Dermis blood vessel endothelial cell (primary cell): Measurements from ENCODE around the gene IL2RA. TPM values are rescaled to one million over a fixed set of nuclear protein-coding genes. Genes with fewer than 3 reads are reported as not detected.
"Not testable (repeated sequence)": the region's sequence is repeated elsewhere in the genome, so short reads cannot be mapped to it uniquely, and the experiment has no call there.

ENCODE experiments used
- DNase-seq: peaks from one replicate; pipeline ENCODE4 v3.0.0; 2010
- total RNA-seq: library from RNA; depleted of rRNA; stranded (reverse); fragments of >200 nt; gene quantifications from 2 replicates; pipeline ENCODE4 v1.2.3, GENCODE V29; 2014

Gene IL2RA
- not detected in 2 replicates for total RNA-seq

DNA sequence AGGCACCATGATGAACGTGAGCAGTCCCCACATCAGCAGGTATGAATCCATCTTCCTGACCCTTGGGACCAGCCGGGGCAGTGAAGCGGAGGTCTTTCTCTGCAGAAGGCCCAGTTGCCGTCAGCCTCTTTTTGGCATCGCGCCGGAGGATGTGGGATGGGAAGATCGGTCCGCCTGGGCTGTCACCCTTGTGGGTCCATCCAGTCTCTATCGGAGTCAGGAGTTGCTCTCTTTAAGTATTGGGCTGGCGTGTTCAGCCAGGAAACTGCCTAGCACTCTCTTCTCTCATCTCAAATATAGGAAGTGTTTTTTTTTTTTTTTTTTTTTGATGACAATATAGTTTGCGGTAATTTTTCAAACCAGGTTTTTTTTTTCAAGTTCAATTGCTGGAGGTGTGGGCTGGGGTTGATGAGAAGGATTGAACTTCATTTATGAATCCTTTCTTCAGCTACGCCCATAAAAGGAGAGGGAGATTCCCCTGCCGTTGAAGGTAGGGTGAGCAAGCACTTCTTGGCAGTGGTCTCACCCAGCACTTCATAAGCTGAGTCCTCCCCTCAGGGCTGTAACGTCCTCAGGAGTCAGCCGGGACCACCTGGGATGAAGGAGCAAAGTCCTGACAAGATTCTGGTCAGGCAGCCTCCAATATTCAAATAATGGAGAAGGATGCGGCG lies at the start of gene IL2RA:
Gene IL2RA, minus strand, starts transcription at position 267 of the 671 bp plus-strand sequence. Its CDS starts 216 bp downstream, at position 51.
- DNase-seq = no peak

DNA sequence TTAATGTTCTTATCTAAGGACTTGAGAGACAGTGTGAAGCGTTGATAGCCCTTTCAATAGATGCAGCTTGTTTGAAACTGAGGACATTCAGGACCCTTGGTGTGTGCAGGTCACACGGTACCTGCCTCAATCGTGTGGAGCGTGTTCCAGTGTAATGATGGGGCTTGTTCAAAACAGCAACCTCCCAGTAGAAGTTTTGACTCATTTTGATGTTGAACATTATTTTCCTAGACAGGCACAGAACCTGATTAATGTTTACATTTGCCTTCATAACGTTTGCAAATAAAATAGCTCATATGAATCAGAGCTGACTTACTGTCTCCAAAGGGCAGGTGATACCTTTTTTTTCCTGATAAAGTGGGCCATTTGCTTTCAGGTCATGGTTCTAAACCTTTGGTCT lies 48.0 kb upstream of the IL2RA start:
- DNase-seq = no peak

DNA sequence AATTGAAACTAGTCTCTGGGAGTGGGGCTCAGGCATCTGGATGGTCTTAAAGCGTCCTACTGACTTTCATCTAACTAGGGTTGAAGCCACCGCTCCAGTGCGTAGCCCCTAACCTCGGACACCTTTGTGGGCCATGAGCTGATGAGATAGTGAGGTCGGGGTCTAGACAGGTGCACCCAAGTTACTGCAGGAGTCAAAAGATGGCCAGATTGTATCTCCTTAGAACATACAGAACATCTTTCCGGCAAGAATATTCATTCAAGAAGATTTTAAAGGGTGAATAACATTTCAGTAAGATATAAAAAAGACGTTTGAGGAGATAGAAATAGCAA lies 47.2 kb upstream of the IL2RA start:
- no peak for DNase-seq

DNA sequence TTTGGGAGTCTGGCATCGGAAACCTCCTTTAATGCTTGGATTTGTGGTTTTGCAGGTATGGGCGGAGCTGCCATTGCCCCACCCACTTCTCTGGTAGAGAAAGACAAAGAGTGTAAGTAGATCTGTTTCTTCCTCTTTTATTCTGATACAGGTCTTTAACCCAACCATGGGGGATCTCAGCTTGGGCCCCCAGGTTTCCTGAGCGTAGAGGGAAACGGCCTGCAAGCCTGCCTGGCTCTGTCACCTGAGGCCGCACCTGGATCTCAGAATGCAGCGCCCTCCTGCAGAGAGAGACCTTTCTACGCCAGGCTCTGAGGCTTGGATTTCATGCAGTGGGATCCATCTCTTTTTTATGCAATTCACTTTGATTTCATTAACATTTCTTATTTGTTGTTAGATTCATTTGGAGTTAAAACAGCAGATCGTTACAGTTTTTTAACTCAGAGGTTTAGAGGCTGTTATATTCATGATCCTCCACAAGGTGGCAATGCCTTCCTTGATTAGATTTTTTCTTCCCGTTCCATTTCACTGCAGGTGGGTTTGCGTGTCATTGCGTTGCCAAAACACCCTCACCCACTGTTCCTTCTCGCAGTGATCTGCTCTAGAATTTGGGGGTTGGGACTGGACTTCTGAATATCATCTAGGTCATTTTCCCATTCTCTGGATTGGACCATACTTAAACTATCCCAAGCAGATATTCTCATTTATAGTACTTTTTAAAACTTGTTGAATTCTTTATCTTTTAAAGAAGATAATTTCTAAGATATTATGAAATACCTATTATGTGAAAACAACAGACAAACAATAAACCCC lies 46.7 kb upstream of the IL2RA start:
- DNase-seq = peak; percentile 79

DNA sequence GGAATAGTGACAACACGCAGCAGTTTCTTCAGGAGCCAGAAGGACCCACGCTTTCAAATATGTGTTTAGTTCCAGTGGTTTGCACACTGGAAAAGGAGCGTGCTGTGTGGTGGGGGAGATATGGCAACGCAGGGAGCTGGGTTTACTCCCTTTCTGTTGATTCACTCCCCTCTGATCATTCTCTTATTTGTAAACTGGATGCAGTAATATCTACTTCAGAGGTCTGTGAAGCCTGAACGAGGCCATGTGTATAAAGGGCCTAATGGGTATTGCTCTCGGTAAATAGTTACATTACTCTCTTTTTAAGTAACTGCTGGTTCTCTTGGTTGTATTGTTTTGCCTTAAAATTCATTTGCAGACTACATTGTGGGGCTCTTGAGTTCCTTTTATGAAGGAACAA lies 45.9 kb upstream of the IL2RA start:
- no peak for DNase-seq

DNA sequence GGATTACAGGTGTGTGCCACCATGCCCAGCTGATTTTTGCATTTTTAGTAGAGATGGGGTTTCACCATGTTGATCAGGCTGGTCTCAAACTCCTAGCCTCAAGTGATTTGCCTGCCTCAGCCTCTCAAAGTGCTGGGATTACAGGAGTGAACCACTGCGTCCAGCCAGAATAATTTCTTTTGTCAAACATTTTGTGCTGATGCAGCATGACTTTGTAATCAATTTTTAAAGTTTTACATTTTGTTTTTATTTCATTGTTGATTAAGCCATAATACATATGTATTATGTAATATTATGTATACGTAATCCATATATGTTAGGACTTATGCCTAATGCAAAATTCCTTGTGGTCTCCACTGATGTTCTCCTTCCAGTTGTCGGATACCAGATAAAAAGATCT lies 45.4 kb upstream of the IL2RA start:
- DNase-seq = not testable (repeated sequence)

DNA sequence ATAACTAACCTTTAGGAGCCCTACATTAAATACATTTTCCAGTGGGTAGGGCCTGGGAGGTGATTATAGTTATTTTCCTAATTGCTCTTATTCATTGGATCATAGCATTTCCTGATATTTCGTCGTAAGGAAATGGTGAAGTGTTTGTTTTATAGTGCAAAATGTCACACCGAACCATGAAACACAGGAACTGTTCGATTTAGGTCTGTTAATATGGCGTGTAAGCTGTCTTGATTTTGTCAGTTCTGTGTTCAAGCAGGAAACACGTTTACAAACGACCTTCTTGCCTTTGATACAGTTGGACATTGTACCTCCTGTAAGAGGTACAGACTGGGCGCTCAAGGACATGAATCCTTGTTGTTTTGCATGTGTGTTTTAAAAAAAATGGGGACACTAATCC lies 41.4 kb upstream of the IL2RA start:
- peak; percentile 73 for DNase-seq

DNA sequence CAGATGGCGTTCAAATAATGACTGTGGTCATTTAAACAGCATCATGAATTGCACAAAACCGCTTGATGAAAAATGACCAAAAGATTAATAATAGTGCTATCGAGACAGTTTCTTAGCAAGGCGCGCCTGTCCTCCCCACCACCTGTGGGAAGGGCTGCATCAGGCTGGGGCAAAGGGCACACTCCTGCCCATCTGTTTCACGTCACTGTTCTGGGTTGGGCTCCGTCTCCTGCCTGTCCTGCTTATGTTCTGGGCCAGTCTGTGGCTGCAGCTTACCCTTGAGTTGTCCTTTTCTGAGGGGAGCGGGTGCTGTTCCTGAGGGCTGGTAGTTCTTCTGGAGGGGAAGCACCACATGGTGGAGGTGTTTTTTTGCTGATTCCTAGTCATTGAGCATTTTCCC lies 40.0 kb upstream of the IL2RA start:
- no peak for DNase-seq

DNA sequence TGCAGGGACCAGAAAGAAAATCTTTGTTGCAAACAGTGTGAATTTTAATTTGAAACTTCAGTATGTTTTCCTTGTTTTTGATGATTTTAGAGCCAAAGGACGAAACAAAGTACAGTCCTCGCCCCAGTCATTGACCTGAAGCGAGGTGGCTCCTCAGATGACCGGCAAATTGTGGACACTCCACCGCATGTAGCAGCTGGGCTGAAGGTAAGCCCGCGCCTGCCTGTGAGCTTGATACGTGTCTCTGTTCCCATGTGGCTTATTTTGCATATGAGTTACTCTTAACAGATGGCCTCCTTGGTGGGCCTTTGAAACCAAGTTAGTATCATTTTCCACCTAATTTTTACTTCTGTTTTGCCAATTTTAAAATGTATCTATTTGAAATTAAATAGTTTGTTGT lies 39.0 kb upstream of the IL2RA start:
- no peak for DNase-seq

DNA sequence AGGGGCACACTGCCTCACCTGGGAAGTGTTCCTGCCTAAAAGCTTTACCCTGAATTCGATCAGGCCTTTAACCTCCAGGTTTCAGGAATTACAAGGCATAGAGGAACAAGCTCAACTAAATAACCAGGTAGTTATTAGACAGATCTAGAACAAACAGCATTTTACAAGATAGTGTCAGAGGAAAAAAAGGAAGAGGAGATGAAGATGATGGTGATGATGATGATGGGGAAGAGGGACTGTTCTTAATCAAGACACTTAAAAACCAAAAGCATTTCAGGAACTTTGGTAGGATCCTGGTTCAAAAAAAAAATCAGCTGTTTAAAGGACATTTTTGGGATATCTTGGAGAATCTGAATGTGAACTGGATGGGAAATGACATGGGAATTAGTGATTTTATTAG lies 38.2 kb upstream of the IL2RA start:
- no peak for DNase-seq

DNA sequence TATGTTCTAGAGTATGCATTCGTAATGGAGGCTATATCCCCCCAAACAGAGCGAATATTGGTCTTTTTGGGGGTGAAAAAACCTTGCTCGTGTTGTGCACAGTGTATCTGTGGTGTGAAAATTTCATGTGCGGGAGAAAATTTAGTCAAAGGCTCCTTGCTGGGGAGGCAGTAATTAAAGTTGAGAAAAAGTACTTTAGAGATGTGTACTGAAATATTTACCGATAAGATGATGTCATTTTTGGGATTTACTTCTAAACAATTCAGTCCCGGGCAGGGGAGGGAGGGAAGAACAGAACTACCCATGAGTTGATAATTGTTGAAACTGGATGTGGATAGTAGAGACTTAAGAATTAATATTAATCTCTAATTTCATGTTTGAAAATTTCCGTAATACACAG lies 36.0 kb upstream of the IL2RA start:
- DNase-seq = no peak

DNA sequence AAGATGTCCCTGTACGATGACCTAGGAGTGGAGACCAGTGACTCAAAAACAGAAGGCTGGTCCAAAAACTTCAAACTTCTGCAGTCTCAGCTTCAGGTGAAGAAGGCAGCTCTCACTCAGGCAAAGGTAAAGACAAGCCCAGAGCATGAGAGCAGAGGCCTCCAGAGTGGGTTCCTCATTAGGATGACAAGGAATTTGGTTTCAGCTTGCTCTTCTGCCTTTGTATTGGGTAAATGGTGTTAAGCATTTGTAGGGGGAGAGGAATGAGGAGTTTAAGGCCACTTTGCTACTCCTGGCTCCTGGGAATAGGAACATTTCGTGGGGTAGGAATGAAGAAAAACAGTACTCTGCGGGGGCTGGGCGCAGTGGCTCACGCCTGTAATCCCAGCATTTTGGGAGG lies 34.9 kb upstream of the IL2RA start:
- DNase-seq = no peak

DNA sequence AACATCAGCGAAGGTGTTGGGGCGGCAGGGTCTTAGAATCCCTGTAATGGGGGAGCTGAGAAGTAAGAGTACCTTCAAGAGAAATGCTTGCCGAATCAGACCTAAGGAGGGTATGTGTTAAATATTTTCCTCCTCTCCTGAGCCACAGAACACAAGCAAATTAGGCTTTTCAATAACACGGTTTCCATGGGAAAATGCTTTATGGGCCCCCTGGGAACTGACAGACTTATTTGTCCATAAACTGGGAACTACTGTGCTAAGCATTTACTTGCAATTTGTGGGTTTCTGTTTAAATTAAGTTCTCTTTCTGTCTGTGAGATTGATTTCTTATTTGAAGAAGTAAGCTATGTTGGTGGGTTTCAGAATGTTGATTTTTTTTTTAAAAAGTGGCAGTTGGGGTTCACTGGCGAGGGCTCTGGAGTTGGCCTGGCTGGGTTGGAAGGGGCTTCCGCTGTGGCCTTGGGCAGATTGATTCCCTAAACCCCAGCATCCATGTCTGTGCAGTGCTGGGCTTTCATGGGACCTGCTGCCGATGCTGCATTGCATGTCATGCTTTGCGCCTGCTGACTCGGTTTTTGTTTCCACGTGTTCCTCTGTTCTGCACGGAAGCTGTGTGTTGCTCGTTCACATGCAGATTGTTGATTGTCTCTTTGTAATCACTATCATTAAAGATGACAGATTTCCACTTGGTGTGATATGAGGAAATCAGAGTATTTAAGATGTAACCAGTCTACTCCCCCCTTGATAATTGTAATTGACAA lies 33.8 kb upstream of the IL2RA start:
- no peak for DNase-seq

DNA sequence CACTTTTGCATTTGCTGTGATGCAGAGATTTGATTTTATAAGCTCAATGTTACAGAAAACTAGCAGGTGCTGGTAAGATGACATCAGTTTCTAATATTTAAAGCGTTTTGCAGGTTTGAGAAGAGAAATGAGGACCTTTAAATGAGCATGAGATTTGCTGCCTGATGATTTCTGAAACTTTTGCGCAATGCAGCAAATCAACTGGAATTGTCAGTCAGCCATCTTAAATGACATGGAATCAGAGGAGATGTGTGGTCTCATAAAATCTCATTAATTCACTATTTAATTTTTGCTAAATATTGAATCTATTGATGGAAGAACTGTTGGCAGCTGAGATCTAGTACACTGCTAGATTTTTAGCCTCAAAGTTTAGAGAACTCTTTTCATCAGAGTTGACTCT lies 30.6 kb upstream of the IL2RA start:
- no peak for DNase-seq

DNA sequence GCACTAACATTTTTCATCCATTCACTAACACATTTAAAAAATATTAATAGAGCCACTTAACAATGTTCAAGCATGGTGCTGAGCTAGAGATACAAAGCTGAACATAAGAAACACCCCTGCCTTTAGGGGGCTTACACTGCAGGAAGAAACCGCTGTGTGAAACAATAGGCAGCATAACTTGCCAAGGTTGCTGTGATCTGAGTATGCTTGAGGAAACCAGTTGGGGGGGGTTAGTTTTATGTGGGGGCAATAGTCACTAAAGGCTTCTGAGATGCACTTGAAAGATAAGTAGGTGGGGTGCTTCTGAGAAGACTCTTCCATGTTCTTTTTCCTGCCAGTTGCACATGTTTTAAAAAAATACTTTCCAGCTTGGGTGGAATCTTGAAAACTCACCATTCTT lies 29.5 kb upstream of the IL2RA start:
- peak; percentile 94 for DNase-seq

DNA sequence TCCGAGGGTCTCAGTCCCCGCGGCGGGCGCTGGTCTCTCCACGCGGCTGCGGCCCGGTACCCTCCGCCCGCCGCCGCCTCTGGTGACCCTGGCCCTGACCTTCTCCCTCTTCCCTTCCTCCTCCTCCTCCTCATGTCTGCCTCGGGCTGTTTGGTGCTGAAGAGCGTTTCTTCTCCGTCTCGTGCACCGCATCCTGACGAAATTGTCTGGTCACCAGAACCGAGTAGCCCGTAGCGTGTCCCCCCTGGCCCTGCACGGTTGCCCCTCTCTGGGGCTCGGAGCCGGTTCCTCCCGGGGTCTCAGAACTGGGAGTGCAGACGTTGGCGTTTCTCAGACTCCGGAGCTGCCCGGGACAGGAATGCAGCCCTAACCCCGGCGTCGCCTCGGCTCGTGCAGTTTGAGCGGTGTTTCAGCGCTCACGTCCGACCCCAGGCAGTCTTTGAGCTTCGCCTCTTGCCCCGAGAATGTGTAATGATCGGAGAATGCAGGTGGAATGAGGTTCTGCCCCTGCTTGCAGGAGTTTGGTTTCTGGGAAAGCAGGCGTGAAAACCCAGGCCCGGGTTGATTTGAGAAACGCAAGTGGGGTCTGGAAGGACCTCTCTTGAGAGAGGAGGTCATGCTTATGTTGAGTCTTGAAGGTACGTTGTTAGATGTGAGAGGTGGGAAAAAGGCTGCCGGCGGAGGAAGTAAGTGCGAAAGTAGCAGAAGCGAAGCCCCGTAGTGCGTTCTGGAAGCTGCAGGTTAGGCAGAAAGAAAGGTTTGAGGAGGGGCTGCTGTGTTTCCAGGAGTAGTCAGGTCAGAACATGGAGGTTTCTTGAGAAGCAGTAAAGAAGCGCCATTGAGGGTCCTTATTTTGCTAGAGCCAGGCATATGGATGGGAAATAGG lies 27.4 kb upstream of the IL2RA start:
- peak; percentile 49 for DNase-seq

DNA sequence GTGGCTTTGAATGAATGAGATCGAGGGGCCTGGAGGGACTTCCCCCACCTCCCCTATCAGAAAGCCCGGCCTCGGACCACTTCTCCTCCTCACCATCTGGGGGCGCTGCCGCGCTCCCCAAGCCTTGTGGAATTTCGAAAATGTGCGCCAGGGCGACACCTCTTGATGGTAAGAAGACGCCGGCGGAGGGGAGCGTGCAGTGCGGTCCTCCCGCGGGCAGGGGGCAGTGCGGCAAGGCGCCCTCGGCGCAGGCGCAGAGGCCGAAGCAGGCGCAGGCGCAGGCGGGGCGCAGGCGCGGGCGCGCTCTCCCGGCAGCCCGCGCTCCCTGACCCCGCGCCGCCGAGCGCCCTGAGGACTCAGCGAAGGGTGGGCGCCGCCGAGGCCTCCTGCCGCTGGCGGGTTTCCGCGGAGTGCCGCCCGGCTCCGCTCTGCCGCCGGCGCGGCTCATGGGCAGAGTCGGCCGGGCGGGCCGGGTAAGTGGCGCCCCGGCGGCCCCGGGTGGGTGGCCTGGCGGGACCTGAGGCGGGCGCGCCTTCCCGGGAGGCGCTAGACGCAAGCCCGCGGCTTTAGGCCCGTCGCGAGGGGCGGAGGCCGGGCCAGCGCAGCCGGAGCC lies 26.7 kb upstream of the IL2RA start, which contains the start of gene RBM17:
Gene RBM17, plus strand, starts transcription at position 314 of the 613 bp plus-strand sequence. CDS start 8,032 bp downstream, outside the sequence.
- peak; percentile 98 for DNase-seq

DNA sequence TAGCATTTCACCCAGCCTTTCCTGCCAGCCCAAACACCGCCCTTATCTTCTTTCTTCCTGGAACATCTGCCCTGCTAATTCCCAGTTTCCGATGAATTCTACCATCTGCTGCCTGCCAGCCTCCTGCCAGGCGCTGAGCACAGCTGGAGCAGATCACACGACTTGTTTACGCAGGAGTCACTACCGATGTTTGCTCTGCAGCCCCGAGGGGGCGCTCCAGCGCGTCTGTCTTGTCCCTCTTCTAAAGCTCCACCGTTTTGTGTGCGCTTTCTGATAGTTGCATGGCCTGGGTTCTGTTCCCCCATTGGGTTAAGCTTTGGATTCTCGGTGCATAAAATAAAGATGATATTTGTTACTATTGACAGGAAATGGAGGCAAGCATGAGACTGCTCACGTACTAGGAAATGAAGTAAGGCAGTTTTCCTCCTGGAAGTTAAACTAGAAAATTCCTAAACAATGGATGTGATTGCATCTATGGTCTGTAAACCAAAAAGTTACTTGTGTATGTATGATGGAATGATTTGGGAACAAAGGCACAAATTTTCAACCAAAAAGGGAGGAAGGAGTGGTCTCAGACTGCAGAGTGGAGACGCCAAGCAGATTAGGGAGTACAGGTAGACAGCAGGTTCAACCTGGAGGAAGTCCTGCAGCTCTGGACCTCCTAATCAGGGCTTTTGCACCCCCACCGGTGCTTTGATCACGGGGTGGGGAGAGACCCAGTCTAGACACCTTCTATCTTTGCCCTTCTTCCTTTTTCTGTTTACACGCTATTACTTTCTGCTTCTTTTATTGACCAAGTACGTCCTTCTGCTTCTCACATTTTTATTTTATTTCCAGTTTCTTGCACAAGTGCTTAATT lies 24.4 kb upstream of the IL2RA start:
- DNase-seq = peak; percentile 95

DNA sequence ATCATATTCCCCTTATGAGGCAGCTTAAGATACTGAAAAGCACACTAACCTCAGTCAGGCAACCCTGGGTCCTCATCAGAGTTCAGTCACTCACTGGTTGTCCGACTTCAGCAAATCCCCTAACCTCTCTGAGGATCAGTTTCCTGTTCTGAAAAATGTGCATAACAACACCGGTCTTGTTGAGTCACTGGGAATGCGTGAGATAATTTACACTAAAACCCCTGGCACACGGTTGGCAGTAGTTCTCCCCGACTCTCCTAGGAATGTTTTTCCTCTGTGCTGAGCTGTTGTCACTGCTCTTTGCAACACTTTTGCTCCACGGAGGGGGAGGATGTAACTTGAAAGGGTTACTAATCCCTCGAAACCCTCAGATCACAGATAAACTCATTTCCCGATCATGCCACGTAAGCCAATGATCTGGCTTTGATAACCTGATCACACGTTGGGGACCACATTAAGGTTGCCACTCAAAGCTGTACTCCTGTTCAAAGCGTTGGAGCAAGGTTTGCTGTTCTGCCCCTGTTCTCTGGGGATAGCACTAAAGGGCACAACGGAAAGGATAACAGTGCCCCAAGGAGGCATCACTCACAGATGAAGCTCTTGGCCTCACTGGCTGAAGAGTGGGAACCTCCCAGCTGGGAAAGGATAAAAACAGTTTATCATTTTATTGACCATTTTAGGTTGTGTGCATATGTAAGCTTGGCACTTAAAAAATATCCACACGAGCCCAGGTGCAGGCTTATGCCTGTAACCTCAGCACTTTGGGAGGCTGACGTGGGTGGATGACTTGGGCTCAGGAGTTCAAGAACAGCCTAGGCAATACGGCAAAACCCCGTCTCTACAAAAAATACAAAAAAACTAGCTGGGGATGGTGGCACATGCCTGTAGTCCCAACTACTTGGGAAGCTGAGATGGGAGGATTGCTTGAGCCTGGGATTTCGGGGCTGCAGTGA lies 21.6 kb upstream of the IL2RA start:
- DNase-seq = peak; percentile 86
